Kidney epithelial cell (primary cell): ENCODE results near the gene CD81. TPM values are rescaled to one million over a fixed set of nuclear protein-coding genes. Genes with fewer than 3 reads are reported as not detected.

Experiments
- DNase-seq: peaks from one replicate; pipeline ENCODE4 v3.0.0-alpha.2; 2010; ENCODE audit warnings: low read depth
- H3K27me3 ChIP-seq: 2 replicates; pipeline ENCODE4 v1.6.0; 2011; ENCODE audit warnings: low read length; ENCODE audit not compliant: control insufficient read depth, insufficient read depth
- H3K36me3 ChIP-seq: 2 replicates; pipeline ENCODE4 v1.5.1; 2011; ENCODE audit warnings: low read length; ENCODE audit not compliant: control insufficient read depth, insufficient read depth
- H3K4me3 ChIP-seq: 2 replicates; pipeline ENCODE4 v1.5.1; 2011; ENCODE audit warnings: low read depth, mild to moderate bottlenecking, control low read depth, low read length
- total RNA-seq: library from RNA; depleted of rRNA; stranded (reverse); fragments of >200 nt; gene quantifications from 2 replicates; pipeline ENCODE4 v1.2.3, GENCODE V29; 2015
- TF ChIP-seq, protein P1 (sequence below): IDR thresholded peaks from 2 replicates; pipeline ENCODE4 v1.5.1; 2011; ENCODE audit warnings: mild to moderate bottlenecking, moderate library complexity, low read length, control low read depth, inconsistent platforms; ENCODE audit not compliant: insufficient read depth, poor library complexity, severe bottlenecking

The CD81 gene
- total RNA-seq, 1 donor from 2014 or later: 216 TPM

DNA sequence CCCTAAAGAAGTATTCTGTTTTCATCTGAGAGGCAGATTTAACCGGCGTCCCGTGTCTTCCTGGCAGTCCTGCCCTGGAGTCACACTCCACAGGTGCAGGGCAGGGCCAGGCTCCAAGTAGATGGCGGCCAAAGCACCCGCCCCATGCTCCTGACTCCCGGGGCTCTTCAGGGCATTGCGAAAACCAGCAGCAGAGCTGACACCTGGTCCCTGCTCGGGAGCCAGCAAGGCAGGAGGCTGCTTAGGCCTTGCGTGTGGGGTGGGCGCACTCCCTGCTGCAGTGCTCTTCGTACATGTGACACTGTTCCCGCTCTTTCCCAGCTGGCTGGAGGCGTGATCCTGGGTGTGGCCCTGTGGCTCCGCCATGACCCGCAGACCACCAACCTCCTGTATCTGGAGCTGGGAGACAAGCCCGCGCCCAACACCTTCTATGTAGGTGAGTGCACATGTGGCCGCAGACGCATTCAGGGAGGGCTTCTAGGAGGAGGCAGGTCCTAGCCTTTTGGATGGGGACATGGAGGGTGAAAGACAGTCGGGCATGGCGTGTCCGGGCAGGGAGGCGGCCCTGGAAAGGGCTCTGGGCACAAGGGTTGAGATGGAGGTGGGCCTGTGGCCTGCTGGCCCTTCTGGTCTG is 13.1 kb downstream of the CD81 start:
- Histone ChIP-seq H3K4me3 (no peak overlapping the region), H3K36me3 (no peaks in the 10 kb centered on the region), H3K27me3 (no peaks in the 10 kb centered on the region)
- no peak for DNase-seq
- TF ChIP-seq, protein P1, sequence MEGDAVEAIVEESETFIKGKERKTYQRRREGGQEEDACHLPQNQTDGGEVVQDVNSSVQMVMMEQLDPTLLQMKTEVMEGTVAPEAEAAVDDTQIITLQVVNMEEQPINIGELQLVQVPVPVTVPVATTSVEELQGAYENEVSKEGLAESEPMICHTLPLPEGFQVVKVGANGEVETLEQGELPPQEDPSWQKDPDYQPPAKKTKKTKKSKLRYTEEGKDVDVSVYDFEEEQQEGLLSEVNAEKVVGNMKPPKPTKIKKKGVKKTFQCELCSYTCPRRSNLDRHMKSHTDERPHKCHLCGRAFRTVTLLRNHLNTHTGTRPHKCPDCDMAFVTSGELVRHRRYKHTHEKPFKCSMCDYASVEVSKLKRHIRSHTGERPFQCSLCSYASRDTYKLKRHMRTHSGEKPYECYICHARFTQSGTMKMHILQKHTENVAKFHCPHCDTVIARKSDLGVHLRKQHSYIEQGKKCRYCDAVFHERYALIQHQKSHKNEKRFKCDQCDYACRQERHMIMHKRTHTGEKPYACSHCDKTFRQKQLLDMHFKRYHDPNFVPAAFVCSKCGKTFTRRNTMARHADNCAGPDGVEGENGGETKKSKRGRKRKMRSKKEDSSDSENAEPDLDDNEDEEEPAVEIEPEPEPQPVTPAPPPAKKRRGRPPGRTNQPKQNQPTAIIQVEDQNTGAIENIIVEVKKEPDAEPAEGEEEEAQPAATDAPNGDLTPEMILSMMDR: no peak

DNA sequence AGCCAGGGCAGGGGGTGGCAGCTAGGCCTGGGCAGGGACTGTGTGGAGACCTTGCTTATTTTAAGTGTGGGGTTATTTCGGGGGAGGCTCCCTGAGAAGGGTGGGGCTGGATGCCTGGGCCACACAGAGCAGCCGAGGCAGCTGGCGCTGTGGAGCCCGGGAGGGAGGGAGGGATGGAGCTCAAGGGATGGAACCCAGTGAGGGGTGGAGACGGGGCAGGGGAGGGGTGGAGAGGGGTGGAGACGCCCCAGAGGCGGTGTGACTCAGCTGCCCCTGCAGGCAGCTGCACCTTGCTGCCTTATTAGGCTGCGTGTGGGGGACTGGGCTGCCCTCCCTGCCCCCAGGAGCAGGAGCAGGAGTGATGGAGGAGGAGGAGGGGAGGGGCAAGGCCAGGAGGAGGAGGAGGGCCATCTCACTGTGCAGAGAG is 13.6 kb downstream of the CD81 start:
- H3K27me3 ChIP-seq: no peaks in the 10 kb centered on the region
- TF ChIP-seq, protein P1: no peak
- peak; percentile 69 for DNase-seq
- H3K36me3 ChIP-seq: peaks cover 2% of the 10 kb centered on the region
- H3K4me3 ChIP-seq: no peak overlapping the region

- TF ChIP-seq, protein P1: no peak
- H3K36me3 ChIP-seq: peaks cover 2% of the 10 kb centered on the region
- H3K4me3 ChIP-seq: no peak overlapping the region
- no peaks in the 10 kb centered on the region for H3K27me3 ChIP-seq
- DNase-seq: no peak
Observed at GRCh38 chr11:2391181-2391975, 14.3 kb downstream of the CD81 start.

GRCh38 chr11:2392241-2392959 is 15.3 kb downstream of the CD81 start:
- H3K36me3 ChIP-seq: peaks cover 2% of the 10 kb centered on the region
- H3K4me3 ChIP-seq: no peak overlapping the region
- TF ChIP-seq, protein P1: no peak
- no peak for DNase-seq
- no peaks in the 10 kb centered on the region for H3K27me3 ChIP-seq

DNA sequence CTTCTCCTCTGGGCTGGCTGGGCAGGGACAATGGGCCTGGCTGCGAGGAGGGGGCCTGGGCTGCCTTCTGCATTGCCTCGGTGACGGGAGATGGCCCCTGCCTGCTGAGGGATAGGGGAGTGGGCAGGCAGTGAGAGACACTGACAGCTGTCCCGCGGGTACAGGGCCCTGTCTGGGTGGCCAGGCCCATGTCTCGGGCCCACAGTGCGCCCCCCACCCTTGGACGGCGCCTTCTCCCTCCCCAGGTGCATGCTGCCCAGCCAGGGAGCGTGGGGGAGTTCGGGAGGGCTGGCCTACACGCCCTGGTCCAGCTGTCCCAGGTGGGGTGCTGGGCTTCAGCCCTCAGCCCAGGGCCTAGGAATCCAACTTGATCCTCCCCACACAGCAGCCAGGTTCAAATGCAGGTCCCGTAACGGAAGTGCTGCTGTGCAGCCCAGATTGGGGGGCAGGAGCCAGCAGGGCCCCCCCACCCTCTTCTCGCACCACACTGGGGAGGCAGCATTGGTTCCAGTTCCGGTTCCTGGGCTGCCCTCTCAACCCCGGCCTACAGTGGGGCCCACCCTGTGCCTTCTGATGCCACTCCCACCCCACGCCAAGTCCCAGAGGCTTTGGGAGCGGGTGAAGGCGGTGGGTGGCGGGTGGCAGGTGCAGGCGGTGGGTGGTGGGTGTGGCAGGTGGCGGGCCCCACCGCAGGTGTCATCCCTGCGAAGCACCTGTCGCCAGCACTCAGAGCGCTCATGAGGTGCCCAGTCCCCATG is 16.2 kb downstream of the CD81 start:
- Histone ChIP-seq H3K36me3 (peaks cover 2% of the 10 kb centered on the region), H3K27me3 (no peaks in the 10 kb centered on the region), H3K4me3 (no peak overlapping the region)
- DNase-seq: no peak
- TF ChIP-seq, protein P1: no peak
